K562 (cell line): ENCODE data around the gene DNAJB11.

Source experiments
- ATF1 ChIP-seq, 2 experiments: fragments of 450-650 bp in 1 of 2; IDR thresholded peaks; 2 replicates each; pipeline ENCODE4 v1.6.1; 2016; ENCODE audit warnings: missing compliant biosample characterization in 1 of 2, missing genetic modification characterization in 1 of 2
- BACH1 ChIP-seq: fragments of 200-800 bp; sonication (Bioruptor generic); IDR thresholded peaks from 2 replicates; pipeline ENCODE4 v1.6.1; 2016; ENCODE audit warnings: missing genetic modification characterization, missing compliant biosample characterization
- BRD4 ChIP-seq: fragments of 200-600 bp; sonication (generic); IDR thresholded peaks from 2 replicates; pipeline ENCODE4 v1.6.1; 2017; ENCODE audit warnings: inconsistent platforms
- EP300 ChIP-seq: IDR thresholded peaks from 2 replicates; pipeline ENCODE4 v1.6.1; 2012; ENCODE audit warnings: low read length, improper control_type of control experiment
- NFATC3 ChIP-seq: fragments of 450-650 bp; IDR thresholded peaks from 2 replicates; pipeline ENCODE4 v1.6.1; 2017; ENCODE audit warnings: mild to moderate bottlenecking
- SRSF9 ChIP-seq: fragments of 200-400 bp; formaldehyde crosslinking; IDR thresholded peaks from 2 replicates; pipeline ENCODE4 v1.6.1; 2017; ENCODE audit warnings: low read depth, low read length, borderline replicate concordance
- TBP ChIP-seq: optimal IDR thresholded peaks from 2 replicates; pipeline ENCODE3; 2011; ENCODE audit warnings: low read depth, low read length, improper control_type of control experiment
- ZFP36 ChIP-seq: fragments of 150-350 bp; IDR thresholded peaks from 2 replicates; pipeline ENCODE4 v1.6.1; 2018; ENCODE audit warnings: low read length, low read depth; ENCODE audit not compliant: partially characterized antibody
- ZNF224 ChIP-seq: sonication (generic); formaldehyde crosslinking; IDR thresholded peaks from 2 replicates; pipeline ENCODE4 v1.8.0; 2022; ENCODE audit warnings: mild to moderate bottlenecking, missing genetic modification reagents
- ZNF354B ChIP-seq: fragments of 250-450 bp; sonication (Bioruptor Pico); IDR thresholded peaks from 2 replicates; pipeline ENCODE4 v1.4.0; 2020
- ZNF561 ChIP-seq: fragments of 450-650 bp; formaldehyde crosslinking; conservative IDR thresholded peaks from 2 replicates; pipeline ENCODE4 v1.4.0; 2020; ENCODE audit warnings: mild to moderate bottlenecking, moderate library complexity
- TF ChIP-seq, protein P1 (sequence below): sonication (generic); formaldehyde crosslinking; IDR thresholded peaks from 2 replicates; pipeline ENCODE4 v1.8.0; 2022; ENCODE audit warnings: mild to moderate bottlenecking, missing genetic modification reagents
- TF ChIP-seq, protein P2 (sequence below): fragments of 250-450 bp; sonication (Bioruptor Pico); IDR thresholded peaks from 2 replicates; pipeline ENCODE4 v1.5.0; 2021; ENCODE audit warnings: mild to moderate bottlenecking, borderline replicate concordance

DNA sequence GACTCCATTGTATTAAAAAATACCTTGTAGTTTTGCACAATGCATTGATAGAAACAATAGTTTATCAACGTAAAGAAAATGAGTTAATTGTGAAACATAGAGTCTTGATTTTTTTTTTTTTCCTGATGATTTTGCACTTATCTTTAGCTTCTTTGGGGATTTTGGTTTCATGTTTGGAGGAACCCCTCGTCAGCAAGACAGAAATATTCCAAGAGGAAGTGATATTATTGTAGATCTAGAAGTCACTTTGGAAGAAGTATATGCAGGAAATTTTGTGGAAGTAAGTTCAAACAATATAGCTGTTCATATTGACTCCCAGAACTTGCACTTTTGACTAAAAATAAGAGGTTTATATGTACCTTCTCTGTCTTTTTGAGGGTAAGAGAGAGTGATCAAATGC is 7.0 kb downstream of the DNAJB11 start:
- no peak for TF ChIP-seq ZNF561 (CRISPR knock-in tag)
- TF ChIP-seq BACH1 (tag) = no peak
- TF ChIP-seq, protein P1, sequence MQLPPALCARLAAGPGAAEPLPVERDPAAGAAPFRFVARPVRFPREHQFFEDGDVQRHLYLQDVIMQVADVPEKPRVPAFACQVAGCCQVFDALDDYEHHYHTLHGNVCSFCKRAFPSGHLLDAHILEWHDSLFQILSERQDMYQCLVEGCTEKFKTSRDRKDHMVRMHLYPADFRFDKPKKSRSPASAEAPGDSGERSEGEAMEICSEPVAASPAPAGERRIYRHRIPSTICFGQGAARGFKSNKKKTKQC (CRISPR knock-in tag) = no peak
- no peak for TF ChIP-seq BRD4
- TF ChIP-seq EP300 = no peak
- no peak for TF ChIP-seq ZNF224
- TF ChIP-seq ZNF354B = no peak
- no peak for TF ChIP-seq ZFP36
- TF ChIP-seq ATF1 (CRISPR knock-in tag; IDR thresholded peaks at IDR 0.05) = no peak
- TF ChIP-seq ATF1 (tag; IDR thresholded peaks at IDR 0.05) = no peak
- no peak for TF ChIP-seq TBP
- no peak for TF ChIP-seq SRSF9
- TF ChIP-seq, protein P2, sequence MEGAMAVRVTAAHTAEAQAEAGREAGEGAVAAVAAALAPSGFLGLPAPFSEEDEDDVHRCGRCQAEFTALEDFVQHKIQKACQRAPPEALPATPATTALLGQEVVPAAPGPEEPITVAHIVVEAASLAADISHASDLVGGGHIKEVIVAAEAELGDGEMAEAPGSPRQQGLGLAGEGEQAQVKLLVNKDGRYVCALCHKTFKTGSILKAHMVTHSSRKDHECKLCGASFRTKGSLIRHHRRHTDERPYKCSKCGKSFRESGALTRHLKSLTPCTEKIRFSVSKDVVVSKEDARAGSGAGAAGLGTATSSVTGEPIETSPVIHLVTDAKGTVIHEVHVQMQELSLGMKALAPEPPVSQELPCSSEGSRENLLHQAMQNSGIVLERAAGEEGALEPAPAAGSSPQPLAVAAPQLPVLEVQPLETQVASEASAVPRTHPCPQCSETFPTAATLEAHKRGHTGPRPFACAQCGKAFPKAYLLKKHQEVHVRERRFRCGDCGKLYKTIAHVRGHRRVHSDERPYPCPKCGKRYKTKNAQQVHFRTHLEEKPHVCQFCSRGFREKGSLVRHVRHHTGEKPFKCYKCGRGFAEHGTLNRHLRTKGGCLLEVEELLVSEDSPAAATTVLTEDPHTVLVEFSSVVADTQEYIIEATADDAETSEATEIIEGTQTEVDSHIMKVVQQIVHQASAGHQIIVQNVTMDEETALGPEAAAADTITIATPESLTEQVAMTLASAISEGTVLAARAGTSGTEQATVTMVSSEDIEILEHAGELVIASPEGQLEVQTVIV (CRISPR knock-in tag) = no peak
- no peak for TF ChIP-seq NFATC3
